HEK293T (cell line): Measurements from ENCODE around the gene LRRC56.

Source experiments
- CTCF ChIA-PET: fragments of 350-600 bp; formaldehyde crosslinking; extraction: SDS; loops from one replicate; lab custom pipeline; 2021; ENCODE audit warnings: antibody characterized with exemption, inconsistent platforms; lab: Yijun Ruan, JAX
- POLR2A ChIA-PET: fragments of 350-600 bp; formaldehyde crosslinking; extraction: SDS; loops from one replicate; lab custom pipeline; 2020; ENCODE audit warnings: antibody characterized with exemption, inconsistent platforms; lab: Yijun Ruan, JAX
- DNase-seq: peaks from one replicate; pipeline ENCODE4 v3.0.0; 2012; ENCODE audit warnings: mixed read lengths; ENCODE audit errors: extremely low spot score
- ARNT ChIP-seq: fragments of 450-650 bp; IDR thresholded peaks from 2 replicates; pipeline ENCODE4 v1.6.1; 2017; ENCODE audit warnings: mild to moderate bottlenecking
- BHLHE40 ChIP-seq: fragments of 450-650 bp; IDR thresholded peaks from 2 replicates; pipeline ENCODE4 v1.6.1; 2016; ENCODE audit warnings: mild to moderate bottlenecking, moderate library complexity, borderline replicate concordance
- CTBP1 ChIP-seq: fragments of 450-650 bp; IDR thresholded peaks from 2 replicates; pipeline ENCODE4 v1.6.1; 2016; ENCODE audit warnings: borderline replicate concordance
- ELF4 ChIP-seq: fragments of 450-650 bp; IDR thresholded peaks from 2 replicates; pipeline ENCODE4 v1.6.1; 2017; ENCODE audit warnings: antibody characterized with exemption
- FOXA1 ChIP-seq: fragments of 450-650 bp; IDR thresholded peaks from 2 replicates; pipeline ENCODE4 v1.6.1; 2016; ENCODE audit warnings: mild to moderate bottlenecking
- FOXK2 ChIP-seq: fragments of 450-650 bp; IDR thresholded peaks from 2 replicates; pipeline ENCODE4 v1.6.1; 2016; ENCODE audit warnings: mild to moderate bottlenecking
- FOXM1 ChIP-seq: fragments of 450-650 bp; IDR thresholded peaks from 2 replicates; pipeline ENCODE4 v1.6.1; 2017; ENCODE audit warnings: mild to moderate bottlenecking, borderline replicate concordance
- HDGF ChIP-seq: fragments of 450-650 bp; IDR thresholded peaks from 2 replicates; pipeline ENCODE4 v1.6.1; 2017; ENCODE audit warnings: antibody characterized with exemption, borderline replicate concordance
- L3MBTL2 ChIP-seq: fragments of 450-650 bp; conservative IDR thresholded peaks from 2 replicates; pipeline ENCODE4 v1.6.1; 2016; ENCODE audit warnings: mild to moderate bottlenecking
- LEF1 ChIP-seq: fragments of 450-650 bp; IDR thresholded peaks from 2 replicates; pipeline ENCODE4 v1.6.1; 2017; ENCODE audit warnings: mild to moderate bottlenecking, borderline replicate concordance
- NFRKB ChIP-seq: fragments of 450-650 bp; IDR thresholded peaks from 2 replicates; pipeline ENCODE4 v1.6.1; 2016; ENCODE audit warnings: mild to moderate bottlenecking, moderate library complexity
- SP1 ChIP-seq: fragments of 450-650 bp; IDR thresholded peaks from 2 replicates; pipeline ENCODE4 v1.6.1; 2017
- SUZ12 ChIP-seq: fragments of 450-650 bp; IDR thresholded peaks from 2 replicates; pipeline ENCODE4 v1.6.1; 2016; ENCODE audit warnings: mild to moderate bottlenecking
- TARDBP ChIP-seq: fragments of 450-650 bp; IDR thresholded peaks from 2 replicates; pipeline ENCODE4 v1.6.1; 2016
- ZNF384 ChIP-seq: fragments of 450-650 bp; IDR thresholded peaks from 2 replicates; pipeline ENCODE4 v1.6.1; 2016
- TF ChIP-seq, protein P1 (sequence below): fragments of 450-650 bp; IDR thresholded peaks from 2 replicates; pipeline ENCODE4 v1.6.1; 2016

Gene LRRC56

DNA sequence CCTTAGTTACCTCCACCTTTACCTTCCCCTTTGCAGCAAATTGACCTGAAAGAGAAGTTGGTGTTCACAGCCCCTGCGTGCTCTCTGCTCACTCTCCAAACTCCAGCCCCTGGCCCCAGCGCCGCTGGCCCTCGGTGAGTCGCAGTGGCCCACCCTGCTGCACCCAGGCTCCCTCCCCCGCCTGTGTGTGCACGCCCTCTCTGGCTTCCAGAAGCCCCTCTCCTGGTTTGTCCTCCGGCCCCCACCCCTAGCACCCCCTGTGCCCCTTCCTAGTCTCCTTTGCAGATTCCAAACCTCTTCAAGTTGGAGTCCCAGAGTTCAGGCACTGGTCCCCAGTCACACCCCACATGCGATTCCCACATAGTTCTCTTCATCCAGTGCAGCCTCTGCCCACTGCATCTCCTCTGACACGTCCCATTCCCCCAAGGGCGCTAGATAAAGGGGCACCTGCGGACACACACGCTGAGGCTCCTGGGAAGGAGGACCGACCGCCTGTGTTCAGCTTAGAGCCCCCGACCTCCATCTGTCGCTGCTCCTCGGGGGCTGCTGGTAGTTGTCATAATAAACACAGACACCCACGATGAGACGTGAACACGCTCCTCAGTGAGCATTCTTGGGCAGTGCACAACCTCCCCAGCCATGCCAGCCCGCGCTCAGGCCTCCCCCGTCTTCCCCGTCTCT is 37.4 kb downstream of the LRRC56 start:
- no peak for DNase-seq
- ChIA-PET POLR2A (interaction anchor here (1.1 kb wide), 1 partner anchor 15 kb away, joined by 3 read pairs; no protein-coding TSS in a partner anchor), CTCF (no interaction called here)
- TF ChIP-seq L3MBTL2 = no peak

DNA sequence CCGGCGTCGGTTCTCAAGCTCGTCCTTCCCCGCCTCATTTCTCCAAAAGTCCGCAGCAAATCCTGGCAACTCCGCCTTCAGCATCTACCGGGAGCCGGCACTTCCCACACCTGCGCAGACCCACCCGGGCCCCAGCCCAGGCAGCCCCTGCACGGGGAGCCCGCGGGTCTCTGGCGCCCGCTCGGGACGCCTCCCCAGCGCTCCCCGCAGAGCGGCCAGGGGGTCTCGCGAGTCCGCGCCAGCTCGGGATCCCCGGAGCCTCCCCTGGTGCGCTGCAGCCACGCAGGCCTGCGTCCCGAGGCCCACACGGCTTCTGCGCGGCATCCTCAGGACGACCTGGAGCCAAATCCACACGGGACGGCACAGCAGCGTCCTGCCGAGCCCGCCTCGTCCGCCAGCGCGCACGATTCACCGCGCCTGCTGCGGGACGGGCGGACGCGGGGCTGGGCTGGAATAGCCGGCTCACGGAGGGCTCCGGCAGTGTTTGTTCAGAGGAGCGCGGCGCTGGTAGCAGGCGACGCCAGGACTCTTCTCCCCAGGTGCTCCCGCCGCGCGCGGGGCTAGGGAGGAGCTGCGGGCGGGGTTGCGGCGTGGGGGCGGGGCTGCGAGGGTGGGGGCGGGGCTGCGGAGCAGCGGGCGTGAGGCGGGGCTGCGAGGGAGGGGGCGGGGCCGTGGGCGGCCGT is 38.1 kb downstream of the LRRC56 start:
- CTCF ChIA-PET = interaction anchor here (0.7 kb wide), 2 partner anchors 10 kb away, joined by 3 read pairs; no protein-coding TSS in a partner anchor

DNA sequence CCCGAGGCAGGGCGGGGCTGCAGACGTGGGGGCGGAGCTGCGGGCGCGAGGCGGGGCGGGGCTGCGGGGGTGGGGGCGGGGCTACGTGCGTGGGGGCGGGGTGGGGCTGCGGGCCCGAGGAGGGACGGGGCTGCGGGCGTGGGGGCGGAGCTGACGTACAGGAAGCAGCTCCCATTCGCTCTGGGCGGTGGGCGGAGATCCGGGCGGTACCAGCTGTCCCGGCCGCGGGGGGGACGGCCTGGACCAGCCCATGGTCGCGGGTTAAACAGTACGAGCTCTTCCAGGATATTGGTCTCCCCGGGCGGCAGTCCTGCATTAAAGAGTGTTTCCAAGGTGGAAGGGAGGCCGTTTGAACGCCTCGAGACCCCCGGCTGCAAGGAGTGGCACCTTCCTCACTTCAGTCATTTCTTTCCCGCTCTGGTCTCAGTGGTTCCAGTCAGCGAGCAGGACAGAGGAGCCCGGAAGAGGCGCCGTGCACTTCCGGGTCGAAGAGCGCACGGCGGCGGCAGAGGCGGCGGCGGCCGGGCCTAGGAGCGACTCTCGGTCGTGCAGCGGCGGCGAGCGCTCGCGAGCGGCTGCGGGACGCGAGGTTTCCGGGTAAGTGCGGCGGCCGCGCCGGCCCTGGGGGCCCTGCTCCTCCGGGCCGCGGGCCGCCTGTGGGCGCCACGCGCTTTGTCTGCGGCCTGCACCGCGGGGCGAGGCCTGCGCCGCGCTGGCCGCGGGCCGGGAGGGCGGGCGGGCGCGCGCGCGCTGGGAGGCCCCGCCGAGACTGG is 38.9 kb downstream of the LRRC56 start, which contains the start of gene PHRF1:
Gene PHRF1 (plus strand): TSS at position 475 of the 773 bp plus-strand sequence. CDS start 5,043 bp downstream, outside the sequence.
- ChIA-PET CTCF (interaction anchor here (0.7 kb wide), 2 partner anchors 9 to 10 kb away, joined by 3 read pairs; no protein-coding TSS in a partner anchor), POLR2A (interaction anchor here (0.6 to 1.1 kb wide), 14 partner anchors 11 to 369 kb away, joined by 3 to 17 read pairs (median 3); partner anchors contain the start of genes BET1L, GATD1, IRF7 and PNPLA2)
- TF ChIP-seq ZNF384 = no peak
- TF ChIP-seq LEF1 = peak; percentile 45; the same call in 1 of the 2 replicates
- peak; percentile 88 for TF ChIP-seq BHLHE40
- no peak for TF ChIP-seq FOXK2
- TF ChIP-seq FOXM1 = peak; percentile 6; the same call in 1 of the 2 replicates
- peak; percentile 87 for TF ChIP-seq ELF4
- peak; percentile 98 for DNase-seq

More for the DNA sequence above, 38.1 kb downstream of the LRRC56 start:
- no peak for TF ChIP-seq NFRKB
- no peak for TF ChIP-seq CTBP1
- no peak for TF ChIP-seq SUZ12
- no peak for TF ChIP-seq LEF1
- no peak for TF ChIP-seq SP1
- TF ChIP-seq FOXM1 = no peak
- no peak for TF ChIP-seq BHLHE40
- peak; percentile 58 for TF ChIP-seq L3MBTL2
- POLR2A ChIA-PET = interaction anchor here (0.6 to 1.1 kb wide), 14 partner anchors 10 to 368 kb away, joined by 3 to 17 read pairs (median 3); partner anchors contain the start of genes BET1L, GATD1, IRF7 and PNPLA2
- DNase-seq = no peak

DNA sequence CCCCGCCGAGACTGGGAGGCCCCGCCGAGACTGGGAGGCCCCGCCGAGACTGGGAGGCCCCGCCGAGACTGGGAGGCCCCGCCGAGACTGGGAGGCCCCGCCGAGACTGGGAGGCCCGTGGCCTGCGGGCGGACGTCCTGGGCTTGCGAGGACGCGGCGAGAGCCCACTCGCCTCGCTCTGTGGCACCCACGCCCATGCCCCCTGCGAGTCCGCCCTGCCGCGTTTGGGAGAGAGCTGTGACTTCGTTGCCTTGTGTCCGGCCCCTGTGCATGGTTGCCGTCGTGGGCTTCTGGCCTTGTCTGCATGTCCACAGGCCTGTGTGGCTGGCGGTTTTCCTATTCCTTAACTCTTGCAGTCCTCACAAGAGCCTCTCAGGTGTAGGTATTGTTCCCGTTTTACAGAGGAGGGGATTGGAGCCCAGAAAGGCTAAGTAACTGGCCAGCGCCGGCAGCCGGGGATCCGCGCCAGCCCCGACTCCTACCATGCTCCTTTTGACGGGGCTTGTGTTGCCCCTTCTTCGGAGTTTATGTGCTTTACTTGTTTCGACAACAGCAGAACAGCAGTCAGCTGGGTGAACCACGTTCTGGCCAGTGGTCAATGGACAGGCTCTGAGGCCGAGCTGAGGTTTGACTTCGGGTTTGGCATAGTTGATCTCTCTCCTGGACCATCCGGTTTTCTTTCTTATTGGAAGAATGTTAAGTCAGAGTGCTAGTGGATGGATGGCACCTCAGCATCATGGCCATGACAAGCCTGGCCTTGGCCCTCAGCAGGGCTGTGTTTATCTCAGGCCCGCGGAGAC is 39.7 kb downstream of the LRRC56 start:
- POLR2A ChIA-PET = interaction anchor here (1.0 to 1.7 kb wide), 2 partner anchors 9 to 21 kb away, joined by 5 read pairs; no protein-coding TSS in a partner anchor
- no peak for DNase-seq
- TF ChIP-seq L3MBTL2 (no peak), BHLHE40 (no peak), CTBP1 (no peak), ZNF384 (no peak), FOXK2 (no peak), ARNT (no peak), NFRKB (no peak), LEF1 (no peak), HDGF (no peak), SP1 (no peak), SUZ12 (no peak), FOXA1 (no peak), ELF4 (no peak), TARDBP (no peak), FOXM1 (no peak)
- TF ChIP-seq, protein P1, sequence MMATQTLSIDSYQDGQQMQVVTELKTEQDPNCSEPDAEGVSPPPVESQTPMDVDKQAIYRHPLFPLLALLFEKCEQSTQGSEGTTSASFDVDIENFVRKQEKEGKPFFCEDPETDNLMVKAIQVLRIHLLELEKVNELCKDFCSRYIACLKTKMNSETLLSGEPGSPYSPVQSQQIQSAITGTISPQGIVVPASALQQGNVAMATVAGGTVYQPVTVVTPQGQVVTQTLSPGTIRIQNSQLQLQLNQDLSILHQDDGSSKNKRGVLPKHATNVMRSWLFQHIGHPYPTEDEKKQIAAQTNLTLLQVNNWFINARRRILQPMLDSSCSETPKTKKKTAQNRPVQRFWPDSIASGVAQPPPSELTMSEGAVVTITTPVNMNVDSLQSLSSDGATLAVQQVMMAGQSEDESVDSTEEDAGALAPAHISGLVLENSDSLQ = no peak
- CTCF ChIA-PET = no interaction called here

DNA sequence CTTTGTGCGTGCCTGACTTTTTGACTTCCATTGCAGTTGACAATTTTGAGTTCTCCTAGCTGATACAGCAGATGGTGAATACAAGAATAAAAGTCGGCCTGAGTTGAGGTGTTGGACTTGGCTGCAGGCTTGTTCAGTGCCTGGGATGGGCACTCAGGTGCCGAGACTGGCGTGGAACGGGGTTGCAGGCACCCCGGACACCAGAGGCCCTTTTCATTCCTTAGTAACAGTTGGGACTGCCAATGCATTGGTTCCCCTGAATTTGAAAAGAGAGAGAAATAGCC is 40.2 kb downstream of the LRRC56 start:
- no peak for DNase-seq
- ChIA-PET POLR2A (interaction anchor here (1.0 to 1.7 kb wide), 2 partner anchors 9 to 21 kb away, joined by 5 read pairs; no protein-coding TSS in a partner anchor), CTCF (no interaction called here)
- TF ChIP-seq ELF4 (no peak), CTBP1 (no peak), TARDBP (no peak), ARNT (no peak), HDGF (no peak), L3MBTL2 (no peak), FOXA1 (no peak), FOXM1 (no peak), SP1 (no peak), LEF1 (no peak), BHLHE40 (no peak), FOXK2 (no peak), ZNF384 (no peak)
- TF ChIP-seq, protein P1 = no peak
